Gastroesophageal sphincter (tissue), 3 donors: ENCODE results near the gene NKX1-2.
"Not testable (repeated sequence)": the region's sequence is repeated elsewhere in the genome, so short reads cannot be mapped to it uniquely, and the experiment has no call there.

Experiments
- EP300 ChIP-seq: sonication (generic); formaldehyde crosslinking; IDR thresholded peaks from one replicate; pipeline ENCODE4 v1.6.1; 2017; ENCODE audit warnings: antibody characterized with exemption, mild to moderate bottlenecking
- POLR2A ChIP-seq, 2 donors: fragments of 450-650 bp; IDR thresholded peaks; one replicate each; pipeline ENCODE4 v1.6.1; 2017; ENCODE audit warnings: antibody characterized with exemption in 2 of 2, mild to moderate bottlenecking in 2 of 2, moderate library complexity in 1 of 2
- POLR2AphosphoS5 ChIP-seq: sonication (generic); formaldehyde crosslinking; IDR thresholded peaks from one replicate; pipeline ENCODE4 v1.6.1; 2017; ENCODE audit warnings: antibody characterized with exemption
- TF ChIP-seq, protein P1 (sequence below), 4 experiments: fragments of 200-600 bp in 2 of 4; fragments of 450-650 bp in 2 of 4; sonication (generic) in 1 of 4; IDR thresholded peaks; one replicate each; pipeline ENCODE4 v1.5.1; 2017 to 2019; ENCODE audit warnings: antibody characterized with exemption in 4 of 4, mild to moderate bottlenecking in 2 of 4, moderate library complexity in 2 of 4

DNA sequence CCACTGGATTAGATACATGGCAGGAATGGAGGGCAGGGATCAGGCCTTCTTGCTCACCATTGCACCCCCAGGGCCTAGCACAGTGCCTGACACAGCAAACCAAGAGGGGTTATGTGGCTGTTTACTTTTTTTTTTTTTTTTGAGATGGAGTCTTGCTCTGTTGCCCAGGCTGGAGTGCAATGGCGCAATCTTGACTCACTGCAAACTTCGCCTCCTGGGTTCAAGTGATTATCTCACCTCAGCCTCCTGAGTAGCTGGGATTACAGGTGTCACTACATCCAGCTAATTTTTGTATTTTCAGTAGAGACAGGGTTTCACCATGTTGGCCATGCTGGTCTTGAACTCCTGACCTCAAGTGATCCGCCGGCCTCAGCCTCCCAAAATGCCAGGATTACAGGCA, 14.2 kb downstream of the NKX1-2 start:
- TF ChIP-seq, protein P1, sequence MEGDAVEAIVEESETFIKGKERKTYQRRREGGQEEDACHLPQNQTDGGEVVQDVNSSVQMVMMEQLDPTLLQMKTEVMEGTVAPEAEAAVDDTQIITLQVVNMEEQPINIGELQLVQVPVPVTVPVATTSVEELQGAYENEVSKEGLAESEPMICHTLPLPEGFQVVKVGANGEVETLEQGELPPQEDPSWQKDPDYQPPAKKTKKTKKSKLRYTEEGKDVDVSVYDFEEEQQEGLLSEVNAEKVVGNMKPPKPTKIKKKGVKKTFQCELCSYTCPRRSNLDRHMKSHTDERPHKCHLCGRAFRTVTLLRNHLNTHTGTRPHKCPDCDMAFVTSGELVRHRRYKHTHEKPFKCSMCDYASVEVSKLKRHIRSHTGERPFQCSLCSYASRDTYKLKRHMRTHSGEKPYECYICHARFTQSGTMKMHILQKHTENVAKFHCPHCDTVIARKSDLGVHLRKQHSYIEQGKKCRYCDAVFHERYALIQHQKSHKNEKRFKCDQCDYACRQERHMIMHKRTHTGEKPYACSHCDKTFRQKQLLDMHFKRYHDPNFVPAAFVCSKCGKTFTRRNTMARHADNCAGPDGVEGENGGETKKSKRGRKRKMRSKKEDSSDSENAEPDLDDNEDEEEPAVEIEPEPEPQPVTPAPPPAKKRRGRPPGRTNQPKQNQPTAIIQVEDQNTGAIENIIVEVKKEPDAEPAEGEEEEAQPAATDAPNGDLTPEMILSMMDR (IDR thresholded peaks at IDR 0.05), result not testable (repeated sequence)
- not testable (repeated sequence) for TF ChIP-seq EP300; POLR2A (IDR thresholded peaks at IDR 0.05); POLR2AphosphoS5
